ENCODE results near the gene EPO.

DNA sequence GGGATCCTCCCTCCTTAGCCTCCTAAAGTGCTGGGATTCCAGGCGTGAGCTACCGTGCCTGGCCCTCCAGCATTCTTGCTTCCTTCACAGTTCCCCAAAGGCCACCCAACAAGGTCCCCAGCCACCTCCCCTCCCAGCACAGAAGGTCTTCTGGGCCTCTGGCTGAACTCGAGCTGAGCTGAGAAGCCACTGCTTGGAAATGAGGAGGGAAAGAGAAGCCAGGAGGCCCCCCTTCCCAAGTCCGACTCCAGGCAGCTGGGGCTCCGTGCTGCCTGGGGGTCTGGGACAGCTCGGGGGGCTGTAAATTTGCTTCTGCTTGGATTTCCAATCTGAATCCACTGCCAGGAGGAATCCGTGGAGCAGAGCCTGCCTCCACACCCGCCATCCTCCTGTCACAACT, 5.5 kb upstream of the EPO start:
- TF ChIP-seq, protein P1, sequence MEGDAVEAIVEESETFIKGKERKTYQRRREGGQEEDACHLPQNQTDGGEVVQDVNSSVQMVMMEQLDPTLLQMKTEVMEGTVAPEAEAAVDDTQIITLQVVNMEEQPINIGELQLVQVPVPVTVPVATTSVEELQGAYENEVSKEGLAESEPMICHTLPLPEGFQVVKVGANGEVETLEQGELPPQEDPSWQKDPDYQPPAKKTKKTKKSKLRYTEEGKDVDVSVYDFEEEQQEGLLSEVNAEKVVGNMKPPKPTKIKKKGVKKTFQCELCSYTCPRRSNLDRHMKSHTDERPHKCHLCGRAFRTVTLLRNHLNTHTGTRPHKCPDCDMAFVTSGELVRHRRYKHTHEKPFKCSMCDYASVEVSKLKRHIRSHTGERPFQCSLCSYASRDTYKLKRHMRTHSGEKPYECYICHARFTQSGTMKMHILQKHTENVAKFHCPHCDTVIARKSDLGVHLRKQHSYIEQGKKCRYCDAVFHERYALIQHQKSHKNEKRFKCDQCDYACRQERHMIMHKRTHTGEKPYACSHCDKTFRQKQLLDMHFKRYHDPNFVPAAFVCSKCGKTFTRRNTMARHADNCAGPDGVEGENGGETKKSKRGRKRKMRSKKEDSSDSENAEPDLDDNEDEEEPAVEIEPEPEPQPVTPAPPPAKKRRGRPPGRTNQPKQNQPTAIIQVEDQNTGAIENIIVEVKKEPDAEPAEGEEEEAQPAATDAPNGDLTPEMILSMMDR (IDR thresholded peaks at IDR 0.05) = no peak
- no peak for TF ChIP-seq POLR2A (IDR thresholded peaks at IDR 0.05; ENCODE audit: low read length)

Measured in A549 (cell line).